Stomach smooth muscle (tissue), 2 donors: ENCODE results near the gene NAA60.

Experiments
- H3K27ac ChIP-seq: one replicate; pipeline ENCODE4 v1.7.0; 2013; ENCODE audit warnings: mild to moderate bottlenecking, low read length, inconsistent platforms
- H3K27me3 ChIP-seq, 2 donors: one replicate each; pipeline ENCODE4 v1.7.0; 2013; ENCODE audit warnings: low read length in 2 of 2; ENCODE audit not compliant: insufficient read depth in 2 of 2, control insufficient read depth in 1 of 2
- H3K36me3 ChIP-seq, 2 donors: one replicate each; pipeline ENCODE4 v1.7.0; 2013; ENCODE audit warnings: low read length in 2 of 2; ENCODE audit not compliant: control insufficient read depth in 2 of 2, insufficient read depth in 2 of 2
- H3K4me1 ChIP-seq: one replicate; pipeline ENCODE4 v1.7.0; 2013; ENCODE audit warnings: low read length; ENCODE audit not compliant: control insufficient read depth, insufficient read depth
- H3K4me3 ChIP-seq, 2 donors: one replicate each; pipeline ENCODE4 v1.7.0; 2013; ENCODE audit warnings: low read length in 2 of 2
- H3K9ac ChIP-seq, 2 donors: one replicate each; pipeline ENCODE4 v1.7.0; 2013; ENCODE audit warnings: low read length in 2 of 2, mild to moderate bottlenecking in 1 of 2
- H3K9me3 ChIP-seq, 2 donors: one replicate each; pipeline ENCODE4 v1.7.0; 2013; ENCODE audit warnings: low read length in 2 of 2; ENCODE audit not compliant: control insufficient read depth in 2 of 2
- donor health status: healthy.
- donor health status: Pancreatic carcinoma.

Gene NAA60

GRCh38 chr16:3511286-3512180 lies 68.1 kb downstream of the NAA60 start:
- Histone ChIP-seq H3K27me3 (no peaks in the 10 kb centered on the region), H3K4me3 (no peak overlapping the region), H3K27ac (no peak overlapping the region), H3K9me3 (no peaks in the 10 kb centered on the region), H3K36me3 (peaks cover 54 to 64% of the 10 kb centered on the region in 2 donors), H3K9ac (no peak overlapping the region), H3K4me1 (no peaks in the 10 kb centered on the region)

DNA sequence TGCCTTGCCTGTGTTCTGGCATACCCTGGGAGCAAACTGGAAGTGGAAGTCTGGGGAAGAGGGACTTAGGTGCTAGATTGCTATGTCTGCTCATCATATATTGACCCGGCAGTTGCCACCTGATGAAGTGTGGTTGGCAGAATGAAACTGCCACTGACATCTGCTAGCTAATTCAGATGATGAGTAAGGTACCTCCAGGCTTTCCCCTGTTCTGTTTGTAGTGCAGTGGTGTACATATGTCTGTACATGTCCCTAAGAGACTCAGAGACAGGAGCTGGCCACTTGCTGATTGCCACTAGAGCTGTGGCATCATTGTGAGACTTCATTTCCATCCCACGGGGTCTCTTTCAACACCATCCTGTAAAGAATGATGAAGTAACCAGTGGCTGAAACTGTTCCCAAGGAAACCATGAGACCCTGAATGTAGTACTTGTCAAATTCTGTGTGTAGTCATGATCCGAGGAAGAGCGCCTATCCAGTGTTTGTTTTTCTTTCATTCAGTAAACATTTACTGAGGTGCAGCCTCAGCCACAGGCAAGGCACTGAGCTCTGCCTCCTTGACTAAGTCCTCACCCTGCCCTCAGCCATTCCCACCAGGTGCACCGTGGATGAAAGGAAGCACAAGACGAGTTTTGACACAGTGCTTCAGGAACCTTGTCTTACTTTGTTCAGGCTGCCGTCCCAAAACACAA lies 70.6 kb downstream of the NAA60 start:
- Histone ChIP-seq H3K4me1 (no peaks in the 10 kb centered on the region), H3K36me3 (peaks cover 47 to 63% of the 10 kb centered on the region in 2 donors), H3K27me3 (no peaks in the 10 kb centered on the region), H3K4me3 (no peak overlapping the region), H3K9me3 (no peaks in the 10 kb centered on the region), H3K27ac (no peak overlapping the region), H3K9ac (no peak overlapping the region)

DNA sequence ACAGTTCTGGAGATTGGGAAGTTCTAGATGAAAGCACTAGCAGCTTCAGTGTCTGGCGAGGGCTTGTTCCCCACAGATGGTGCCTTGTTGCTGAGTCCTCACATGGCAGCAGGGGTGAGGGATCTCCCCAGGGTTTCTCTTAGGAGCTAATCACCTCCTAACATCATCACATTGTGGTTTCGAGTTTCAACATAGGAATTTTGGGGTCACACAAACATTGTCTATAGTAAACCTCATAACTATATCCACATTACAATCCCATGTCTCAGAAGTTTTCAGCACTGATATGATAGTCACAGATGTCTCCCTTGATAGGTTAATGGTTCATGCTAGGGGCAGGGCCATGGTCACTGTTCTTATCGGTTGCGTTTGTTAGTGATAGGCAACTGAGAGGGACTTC lies 71.1 kb downstream of the NAA60 start:
- H3K4me3 ChIP-seq, result no peak overlapping the region
- no peak overlapping the region for H3K27ac ChIP-seq
- H3K4me1 ChIP-seq, result no peaks in the 10 kb centered on the region
- no peaks in the 10 kb centered on the region for H3K27me3 ChIP-seq
- peaks cover 53 to 63% of the 10 kb centered on the region in 2 donors for H3K36me3 ChIP-seq
- H3K9me3 ChIP-seq, result no peaks in the 10 kb centered on the region
- no peak overlapping the region for H3K9ac ChIP-seq

DNA sequence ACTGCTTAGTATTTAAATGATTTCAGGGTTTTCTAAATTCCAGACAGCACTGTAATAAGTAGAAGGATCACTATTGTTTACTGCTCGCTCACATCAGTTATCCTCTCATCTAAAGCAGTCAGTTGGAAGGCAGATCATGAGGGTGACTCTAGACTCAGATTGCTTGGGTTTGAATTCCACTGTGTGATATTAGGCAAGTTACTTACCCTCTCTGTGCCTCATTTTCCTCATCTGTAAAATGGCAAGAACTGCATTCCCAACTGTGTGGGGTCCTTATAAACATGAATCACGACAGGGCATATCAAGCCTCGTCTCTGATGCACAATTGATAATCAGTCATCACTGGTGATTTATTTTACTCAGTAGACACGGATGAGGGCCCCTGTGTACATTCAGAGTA lies 72.4 kb downstream of the NAA60 start:
- Histone ChIP-seq H3K9ac (no peak overlapping the region), H3K36me3 (peaks cover 48 to 60% of the 10 kb centered on the region in 2 donors), H3K4me1 (peaks cover 2% of the 10 kb centered on the region), H3K4me3 (no peak overlapping the region), H3K27me3 (no peaks in the 10 kb centered on the region), H3K9me3 (no peaks in the 10 kb centered on the region), H3K27ac (no peak overlapping the region)

DNA sequence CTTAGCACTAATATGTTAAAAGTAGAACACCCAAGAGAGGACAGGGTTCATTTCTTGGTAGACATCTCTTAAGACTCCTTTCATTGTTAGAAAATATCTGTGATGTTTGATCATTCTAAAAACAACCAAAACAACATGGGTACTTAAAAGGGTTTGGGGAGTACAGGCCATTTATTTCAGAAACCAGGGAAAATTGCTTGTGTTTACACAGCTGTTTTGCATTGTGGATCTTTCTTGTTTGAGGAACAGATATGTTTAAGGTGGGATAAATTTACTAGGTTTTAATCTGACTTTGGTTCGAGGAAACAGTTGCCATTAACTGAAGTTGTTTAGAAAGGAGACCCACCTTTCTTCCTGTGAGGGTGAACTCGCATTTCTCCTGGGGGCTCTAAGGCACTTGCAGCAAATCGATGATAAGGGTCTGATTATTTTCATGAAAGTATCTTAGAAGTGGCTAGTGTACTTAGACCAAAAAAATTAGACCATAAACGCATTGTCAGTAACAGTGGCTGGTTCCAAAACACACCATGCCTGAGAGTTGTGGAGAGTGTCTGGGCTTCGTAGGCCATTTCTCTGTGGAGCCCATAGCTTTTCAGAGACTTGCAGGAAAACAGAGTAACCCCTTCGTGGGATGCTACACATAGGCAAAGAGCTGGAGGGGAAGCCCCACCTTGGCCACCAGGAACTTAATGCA lies 75.0 kb downstream of the NAA60 start:
- H3K27ac ChIP-seq, result no peak overlapping the region
- H3K9me3 ChIP-seq, result no peaks in the 10 kb centered on the region
- H3K4me3 ChIP-seq, result no peak overlapping the region
- H3K9ac ChIP-seq, result no peak overlapping the region
- peaks cover 40 to 44% of the 10 kb centered on the region in 2 donors for H3K36me3 ChIP-seq
- no peaks in the 10 kb centered on the region for H3K27me3 ChIP-seq
- H3K4me1 ChIP-seq, result peaks cover 4% of the 10 kb centered on the region

GRCh38 chr16:3518986-3519348 lies 75.5 kb downstream of the NAA60 start:
- Histone ChIP-seq H3K4me1 (peaks cover 4% of the 10 kb centered on the region), H3K27me3 (no peaks in the 10 kb centered on the region), H3K9me3 (no peaks in the 10 kb centered on the region), H3K27ac (no peak overlapping the region), H3K4me3 (no peak overlapping the region), H3K36me3 (peaks cover 42 to 44% of the 10 kb centered on the region in 2 donors), H3K9ac (no peak overlapping the region)

GRCh38 chr16:3519581-3519980 lies 76.1 kb downstream of the NAA60 start:
- Histone ChIP-seq H3K4me1 (peaks cover 4% of the 10 kb centered on the region), H3K27ac (no peak overlapping the region), H3K36me3 (peaks cover 36 to 41% of the 10 kb centered on the region in 2 donors), H3K9me3 (no peaks in the 10 kb centered on the region), H3K4me3 (no peak overlapping the region), H3K9ac (no peak overlapping the region), H3K27me3 (no peaks in the 10 kb centered on the region)

DNA sequence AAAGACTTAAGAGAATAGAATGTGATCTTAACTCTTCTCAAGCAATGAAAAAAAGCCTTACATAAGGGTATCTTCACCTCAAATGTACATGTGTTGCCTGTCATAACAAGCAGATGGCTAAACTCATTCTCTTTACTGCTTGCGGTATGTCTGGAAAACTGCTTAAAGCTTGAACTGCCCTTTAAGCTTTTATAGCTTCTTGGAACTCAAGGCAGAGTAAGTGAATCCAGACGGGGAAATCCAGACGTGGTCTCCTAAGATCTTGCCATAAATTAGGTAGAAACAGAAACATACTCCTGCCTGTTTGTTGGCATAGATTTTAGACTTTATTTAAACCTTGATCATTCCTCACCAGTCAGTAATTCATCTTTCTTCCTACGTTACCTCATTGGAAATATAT lies 76.9 kb downstream of the NAA60 start:
- Histone ChIP-seq H3K4me1 (peaks cover 4% of the 10 kb centered on the region), H3K9ac (peak overlapping the region in 1 of 2 donors; percentile 6), H3K27ac (peak overlapping the region; percentile 42), H3K4me3 (no peak overlapping the region), H3K36me3 (peaks cover 37 to 42% of the 10 kb centered on the region in 2 donors), H3K9me3 (no peaks in the 10 kb centered on the region), H3K27me3 (no peaks in the 10 kb centered on the region)

GRCh38 chr16:3520841-3521240 lies 77.4 kb downstream of the NAA60 start:
- peaks cover 4% of the 10 kb centered on the region for H3K4me1 ChIP-seq
- H3K36me3 ChIP-seq, result peaks cover 38 to 41% of the 10 kb centered on the region in 2 donors
- H3K4me3 ChIP-seq, result no peak overlapping the region
- no peaks in the 10 kb centered on the region for H3K27me3 ChIP-seq
- peak overlapping the region; percentile 42 for H3K27ac ChIP-seq
- H3K9me3 ChIP-seq, result no peaks in the 10 kb centered on the region
- H3K9ac ChIP-seq, result peak overlapping the region in 1 of 2 donors; percentile 6

DNA sequence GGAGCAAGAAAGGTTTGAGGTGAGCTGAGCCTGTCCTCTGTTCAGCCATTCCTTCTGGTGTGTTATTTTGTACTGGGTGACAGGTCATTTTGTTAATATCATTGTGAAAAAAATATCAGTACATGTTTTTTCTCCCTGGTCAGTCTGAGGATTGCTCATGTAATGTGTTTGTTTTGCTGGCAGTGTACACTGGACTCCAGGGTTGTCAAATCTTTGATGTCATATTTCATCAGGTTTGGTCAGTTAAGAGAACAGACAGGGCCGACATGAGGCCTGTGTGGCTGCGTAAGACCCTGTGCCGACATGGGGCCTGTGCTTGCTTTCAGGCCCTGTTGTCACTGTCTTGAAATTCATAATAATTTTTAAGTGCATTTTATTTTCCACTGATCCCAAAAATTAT lies 79.8 kb downstream of the NAA60 start:
- Histone ChIP-seq H3K27me3 (no peaks in the 10 kb centered on the region), H3K4me1 (peaks cover 4% of the 10 kb centered on the region), H3K9me3 (no peaks in the 10 kb centered on the region), H3K27ac (no peak overlapping the region), H3K9ac (no peak overlapping the region), H3K4me3 (no peak overlapping the region), H3K36me3 (peaks cover 39% of the 10 kb centered on the region in 2 donors)
